Fibroblast of gingiva (primary cell): ENCODE measurements around the gene PDCD4.
A peak's percentile ranks its signal among the peaks of the same experiment; 100 is the strongest.

Experiments
- DNase-seq: peaks from one replicate; pipeline ENCODE4 v3.0.0-alpha.2; 2011; ENCODE audit warnings: low read depth

Gene PDCD4

GRCh38 chr10:110871298-110872084 lies at the start of gene PDCD4:
Gene PDCD4, plus strand, starts transcription at chr10:110871928. Its CDS starts 4,100 bp downstream, at chr10:110876028.
- DNase-seq: peak; percentile 97

GRCh38 chr10:110822035-110822711 lies 49.6 kb upstream of the PDCD4 start:
- no peak for DNase-seq

GRCh38 chr10:110822712-110823311 lies 48.9 kb upstream of the PDCD4 start:
- DNase-seq: no peak

- no peak for DNase-seq
Measured at GRCh38 chr10:110824152-110824441, 47.6 kb upstream of the PDCD4 start.

- DNase-seq: no peak
Measured at GRCh38 chr10:110824660-110825059, 47.1 kb upstream of the PDCD4 start.

- DNase-seq: no peak
Measured at GRCh38 chr10:110825508-110825907, 46.2 kb upstream of the PDCD4 start.

- DNase-seq: peak; percentile 22
Measured at GRCh38 chr10:110827410-110827809, 44.3 kb upstream of the PDCD4 start.

GRCh38 chr10:110827875-110828274 lies 43.9 kb upstream of the PDCD4 start:
- no peak for DNase-seq

GRCh38 chr10:110828525-110828924 lies 43.2 kb upstream of the PDCD4 start:
- DNase-seq: no peak

GRCh38 chr10:110829721-110830410 lies 41.9 kb upstream of the PDCD4 start:
- DNase-seq: no peak

- DNase-seq: no peak
Measured at GRCh38 chr10:110833234-110833940, 38.3 kb upstream of the PDCD4 start.

GRCh38 chr10:110833941-110834628 lies 37.6 kb upstream of the PDCD4 start:
- DNase-seq: no peak

GRCh38 chr10:110834629-110835301 lies 37.0 kb upstream of the PDCD4 start:
- DNase-seq: no peak

GRCh38 chr10:110835841-110836240 lies 35.9 kb upstream of the PDCD4 start:
- DNase-seq: no peak

- no peak for DNase-seq
Measured at GRCh38 chr10:110836706-110837105, 35.0 kb upstream of the PDCD4 start.

GRCh38 chr10:110837418-110838171 lies 34.1 kb upstream of the PDCD4 start:
- DNase-seq: no peak

- DNase-seq: peak; percentile 87
Measured at GRCh38 chr10:110840225-110840922, 31.4 kb upstream of the PDCD4 start.

GRCh38 chr10:110840923-110841428 lies 30.8 kb upstream of the PDCD4 start:
- no peak for DNase-seq

- no peak for DNase-seq
Measured at GRCh38 chr10:110841767-110842267, 29.9 kb upstream of the PDCD4 start.
